WTC11 (cell line): ENCODE results near the gene EDN2. TPM values are rescaled to one million over a fixed set of nuclear protein-coding genes. Genes with fewer than 3 reads are reported as not detected.

ENCODE experiments used
- ATAC-seq: fragments of 200-7000 bp; cut with Tn5 transposase; 2 replicates; pipeline ENCODE4 v1.10.0; 2021; ENCODE audit warnings: mild to moderate bottlenecking, moderate library complexity
- CTCF ChIA-PET: fragments of 300-600 bp; sonication (Branson Sonifier 250); formaldehyde crosslinking; loops from one replicate; lab custom pipeline; 2021; ENCODE audit warnings: antibody characterized with exemption; lab: Charles Lee
- POLR2A ChIA-PET: fragments of 350-600 bp; sonication (Branson Sonifier 250); formaldehyde crosslinking; loops from one replicate; lab custom pipeline; 2021; ENCODE audit warnings: antibody characterized with exemption; lab: Charles Lee
- DNase-seq: peaks from one replicate; pipeline ENCODE4 v3.0.0; 2021; ENCODE audit warnings: low spot score
- H3K27ac Mint-ChIP-seq: 2 replicates; pipeline ENCODE4 v1.8.0; 2021; ENCODE audit warnings: mixed read lengths
- H3K27me3 Mint-ChIP-seq: 2 replicates; pipeline ENCODE4 v1.8.0; 2021; ENCODE audit warnings: low read depth, mild to moderate bottlenecking, moderate library complexity, mixed read lengths
- H3K36me3 Mint-ChIP-seq: 2 replicates; pipeline ENCODE4 v1.8.0; 2021; ENCODE audit warnings: mixed read lengths
- H3K4me1 Mint-ChIP-seq: 2 replicates; pipeline ENCODE4 v1.8.0; 2022; ENCODE audit warnings: mixed read lengths
- H3K4me3 Mint-ChIP-seq: 2 replicates; pipeline ENCODE4 v1.8.0; 2021; ENCODE audit warnings: mild to moderate bottlenecking, moderate library complexity, mixed read lengths
- H3K9me3 Mint-ChIP-seq: 2 replicates; pipeline ENCODE4 v1.8.0; 2021; ENCODE audit warnings: mixed read lengths
- CREM ChIP-seq: sonication (generic); formaldehyde crosslinking; IDR thresholded peaks from 2 replicates; pipeline ENCODE4 v1.8.1; 2022; ENCODE audit warnings: mild to moderate bottlenecking, missing genetic modification reagents, moderate library complexity
- ELF4 ChIP-seq: sonication (generic); formaldehyde crosslinking; IDR thresholded peaks from 2 replicates; pipeline ENCODE4 v1.8.1; 2022; ENCODE audit warnings: low read depth, mild to moderate bottlenecking, moderate library complexity, missing genetic modification reagents
- ETV6 ChIP-seq: sonication (generic); formaldehyde crosslinking; IDR thresholded peaks from 2 replicates; pipeline ENCODE4 v1.8.1; 2022; ENCODE audit warnings: mild to moderate bottlenecking, missing genetic modification reagents
- MXD4 ChIP-seq: fragments of 250-450 bp; sonication (Bioruptor Pico); IDR thresholded peaks from 2 replicates; pipeline ENCODE4 v1.8.0; 2021; ENCODE audit warnings: mild to moderate bottlenecking, moderate library complexity, borderline replicate concordance
- NFATC4 ChIP-seq: fragments of 250-450 bp; sonication (Bioruptor Pico); IDR thresholded peaks from 2 replicates; pipeline ENCODE4 v1.9.0; 2021; ENCODE audit warnings: mild to moderate bottlenecking
- NR3C1 ChIP-seq: sonication (generic); formaldehyde crosslinking; conservative IDR thresholded peaks from 2 replicates; pipeline ENCODE4 v1.8.1; 2023; ENCODE audit warnings: low read depth, mild to moderate bottlenecking, missing genetic modification reagents
- OVOL2 ChIP-seq: fragments of 250-450 bp; sonication (Bioruptor Pico); IDR thresholded peaks from 2 replicates; pipeline ENCODE4 v1.9.0; 2021; ENCODE audit warnings: mild to moderate bottlenecking, borderline replicate concordance
- SP1 ChIP-seq: sonication (generic); formaldehyde crosslinking; conservative IDR thresholded peaks from 2 replicates; pipeline ENCODE4 v1.8.1; 2022; ENCODE audit warnings: missing genetic modification reagents
- ZBTB21 ChIP-seq: sonication (generic); formaldehyde crosslinking; IDR thresholded peaks from 2 replicates; pipeline ENCODE4 v1.8.1; 2023; ENCODE audit warnings: mild to moderate bottlenecking, missing genetic modification reagents, borderline replicate concordance
- ZNF232 ChIP-seq: sonication (generic); formaldehyde crosslinking; IDR thresholded peaks from 2 replicates; pipeline ENCODE4 v1.8.0; 2022; ENCODE audit warnings: mild to moderate bottlenecking, missing genetic modification reagents
- ZNF263 ChIP-seq: sonication (generic); formaldehyde crosslinking; IDR thresholded peaks from 2 replicates; pipeline ENCODE4 v1.8.1; 2022; ENCODE audit warnings: low read depth, mild to moderate bottlenecking, moderate library complexity, missing genetic modification reagents
- ZNF423 ChIP-seq: fragments of 250-450 bp; sonication (Bioruptor Pico); IDR thresholded peaks from 2 replicates; pipeline ENCODE4 v2.1.2; 2022; ENCODE audit warnings: mild to moderate bottlenecking, moderate library complexity
- total RNA-seq: library from RNA; stranded (reverse); gene quantifications from 3 replicates; pipeline ENCODE4 v1.2.3, GENCODE V29; 2021
- TF ChIP-seq, protein P1 (sequence below): sonication (generic); formaldehyde crosslinking; IDR thresholded peaks from 2 replicates; pipeline ENCODE4 v1.8.1; 2023; ENCODE audit warnings: mild to moderate bottlenecking, missing genetic modification reagents
- TF ChIP-seq, protein P2 (sequence below): sonication (generic); formaldehyde crosslinking; IDR thresholded peaks from 2 replicates; pipeline ENCODE4 v1.8.1; 2022; ENCODE audit warnings: mild to moderate bottlenecking, moderate library complexity, missing genetic modification reagents
- TF ChIP-seq, protein P3 (sequence below): sonication (generic); formaldehyde crosslinking; IDR thresholded peaks from 2 replicates; pipeline ENCODE4 v1.8.0; 2023; ENCODE audit warnings: missing genetic modification reagents, mild to moderate bottlenecking, borderline replicate concordance
- TF ChIP-seq, protein P4 (sequence below): sonication (generic); formaldehyde crosslinking; IDR thresholded peaks from 2 replicates; pipeline ENCODE4 v1.8.1; 2023; ENCODE audit warnings: mild to moderate bottlenecking, missing genetic modification reagents, moderate library complexity
- TF ChIP-seq, protein P5 (sequence below): sonication (generic); formaldehyde crosslinking; IDR thresholded peaks from 2 replicates; pipeline ENCODE4 v1.8.0; 2022; ENCODE audit warnings: mild to moderate bottlenecking, missing genetic modification reagents
- TF ChIP-seq, protein P6 (sequence below): sonication (generic); formaldehyde crosslinking; IDR thresholded peaks from 2 replicates; pipeline ENCODE4 v1.8.0; 2022; ENCODE audit warnings: mild to moderate bottlenecking, missing genetic modification reagents

EDN2 gene
- total RNA-seq, 1 experiment from 2014 or later: 0.33 TPM

DNA sequence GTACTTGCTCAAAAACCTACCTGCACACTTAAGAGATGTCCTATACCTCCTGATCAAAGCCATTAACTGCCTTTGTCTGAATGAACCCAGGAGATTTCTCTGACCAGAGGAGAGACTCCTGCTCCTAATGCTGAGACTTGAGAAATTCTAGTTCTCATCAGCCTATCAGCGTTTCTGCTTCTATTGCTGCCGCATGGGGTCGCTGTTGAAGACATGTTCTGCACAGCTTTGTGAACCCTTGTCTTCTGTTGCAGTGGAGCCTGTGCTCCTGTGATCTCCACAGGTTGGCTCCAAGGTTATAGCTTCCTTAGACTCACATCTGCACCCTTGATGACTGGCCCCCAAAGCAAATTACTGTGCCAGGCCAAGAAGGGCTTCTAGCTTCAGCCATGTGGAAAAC is 40.2 kb downstream of the EDN2 start:
- DNase-seq (no peak), ATAC-seq (no peak)
- Mint-ChIP-seq H3K4me1 (no peaks in the 10 kb centered on the region; the same call in 1 of the 2 replicates), H3K36me3 (0 out of 2 replicates have a peak, but pooled peaks cover 4% of the 10 kb centered on the region), H3K9me3 (peaks cover 13% of the 10 kb centered on the region), H3K27me3 (no peaks in the 10 kb centered on the region), H3K27ac (no peak overlapping the region), H3K4me3 (no peak overlapping the region)
- CTCF ChIA-PET: interaction anchor here (0.6 to 1.3 kb wide), 6 partner anchors 21 to 130 kb away, joined by 3 to 4 read pairs (median 3); no protein-coding TSS in a partner anchor
- no peak for TF ChIP-seq ZNF232 (CRISPR knock-in tag)
- TF ChIP-seq, protein P1, sequence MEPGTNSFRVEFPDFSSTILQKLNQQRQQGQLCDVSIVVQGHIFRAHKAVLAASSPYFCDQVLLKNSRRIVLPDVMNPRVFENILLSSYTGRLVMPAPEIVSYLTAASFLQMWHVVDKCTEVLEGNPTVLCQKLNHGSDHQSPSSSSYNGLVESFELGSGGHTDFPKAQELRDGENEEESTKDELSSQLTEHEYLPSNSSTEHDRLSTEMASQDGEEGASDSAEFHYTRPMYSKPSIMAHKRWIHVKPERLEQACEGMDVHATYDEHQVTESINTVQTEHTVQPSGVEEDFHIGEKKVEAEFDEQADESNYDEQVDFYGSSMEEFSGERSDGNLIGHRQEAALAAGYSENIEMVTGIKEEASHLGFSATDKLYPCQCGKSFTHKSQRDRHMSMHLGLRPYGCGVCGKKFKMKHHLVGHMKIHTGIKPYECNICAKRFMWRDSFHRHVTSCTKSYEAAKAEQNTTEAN (CRISPR knock-in tag): no peak
- no peak for TF ChIP-seq OVOL2
- TF ChIP-seq NFATC4 (CRISPR knock-in tag): no peak
- TF ChIP-seq, protein P2, sequence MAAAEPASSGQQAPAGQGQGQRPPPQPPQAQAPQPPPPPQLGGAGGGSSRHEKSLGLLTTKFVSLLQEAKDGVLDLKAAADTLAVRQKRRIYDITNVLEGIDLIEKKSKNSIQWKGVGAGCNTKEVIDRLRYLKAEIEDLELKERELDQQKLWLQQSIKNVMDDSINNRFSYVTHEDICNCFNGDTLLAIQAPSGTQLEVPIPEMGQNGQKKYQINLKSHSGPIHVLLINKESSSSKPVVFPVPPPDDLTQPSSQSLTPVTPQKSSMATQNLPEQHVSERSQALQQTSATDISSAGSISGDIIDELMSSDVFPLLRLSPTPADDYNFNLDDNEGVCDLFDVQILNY (CRISPR knock-in tag): no peak
- TF ChIP-seq ELF4: no peak
- no peak for TF ChIP-seq ZBTB21 (CRISPR knock-in tag)
- TF ChIP-seq, protein P3, sequence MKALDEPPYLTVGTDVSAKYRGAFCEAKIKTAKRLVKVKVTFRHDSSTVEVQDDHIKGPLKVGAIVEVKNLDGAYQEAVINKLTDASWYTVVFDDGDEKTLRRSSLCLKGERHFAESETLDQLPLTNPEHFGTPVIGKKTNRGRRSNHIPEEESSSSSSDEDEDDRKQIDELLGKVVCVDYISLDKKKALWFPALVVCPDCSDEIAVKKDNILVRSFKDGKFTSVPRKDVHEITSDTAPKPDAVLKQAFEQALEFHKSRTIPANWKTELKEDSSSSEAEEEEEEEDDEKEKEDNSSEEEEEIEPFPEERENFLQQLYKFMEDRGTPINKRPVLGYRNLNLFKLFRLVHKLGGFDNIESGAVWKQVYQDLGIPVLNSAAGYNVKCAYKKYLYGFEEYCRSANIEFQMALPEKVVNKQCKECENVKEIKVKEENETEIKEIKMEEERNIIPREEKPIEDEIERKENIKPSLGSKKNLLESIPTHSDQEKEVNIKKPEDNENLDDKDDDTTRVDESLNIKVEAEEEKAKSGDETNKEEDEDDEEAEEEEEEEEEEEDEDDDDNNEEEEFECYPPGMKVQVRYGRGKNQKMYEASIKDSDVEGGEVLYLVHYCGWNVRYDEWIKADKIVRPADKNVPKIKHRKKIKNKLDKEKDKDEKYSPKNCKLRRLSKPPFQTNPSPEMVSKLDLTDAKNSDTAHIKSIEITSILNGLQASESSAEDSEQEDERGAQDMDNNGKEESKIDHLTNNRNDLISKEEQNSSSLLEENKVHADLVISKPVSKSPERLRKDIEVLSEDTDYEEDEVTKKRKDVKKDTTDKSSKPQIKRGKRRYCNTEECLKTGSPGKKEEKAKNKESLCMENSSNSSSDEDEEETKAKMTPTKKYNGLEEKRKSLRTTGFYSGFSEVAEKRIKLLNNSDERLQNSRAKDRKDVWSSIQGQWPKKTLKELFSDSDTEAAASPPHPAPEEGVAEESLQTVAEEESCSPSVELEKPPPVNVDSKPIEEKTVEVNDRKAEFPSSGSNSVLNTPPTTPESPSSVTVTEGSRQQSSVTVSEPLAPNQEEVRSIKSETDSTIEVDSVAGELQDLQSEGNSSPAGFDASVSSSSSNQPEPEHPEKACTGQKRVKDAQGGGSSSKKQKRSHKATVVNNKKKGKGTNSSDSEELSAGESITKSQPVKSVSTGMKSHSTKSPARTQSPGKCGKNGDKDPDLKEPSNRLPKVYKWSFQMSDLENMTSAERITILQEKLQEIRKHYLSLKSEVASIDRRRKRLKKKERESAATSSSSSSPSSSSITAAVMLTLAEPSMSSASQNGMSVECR (CRISPR knock-in tag): no peak
- no peak for TF ChIP-seq ZNF423 (CRISPR knock-in tag)
- TF ChIP-seq, protein P4, sequence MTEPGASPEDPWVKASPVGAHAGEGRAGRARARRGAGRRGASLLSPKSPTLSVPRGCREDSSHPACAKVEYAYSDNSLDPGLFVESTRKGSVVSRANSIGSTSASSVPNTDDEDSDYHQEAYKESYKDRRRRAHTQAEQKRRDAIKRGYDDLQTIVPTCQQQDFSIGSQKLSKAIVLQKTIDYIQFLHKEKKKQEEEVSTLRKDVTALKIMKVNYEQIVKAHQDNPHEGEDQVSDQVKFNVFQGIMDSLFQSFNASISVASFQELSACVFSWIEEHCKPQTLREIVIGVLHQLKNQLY (CRISPR knock-in tag): no peak
- no peak for TF ChIP-seq CREM
- TF ChIP-seq, protein P5, sequence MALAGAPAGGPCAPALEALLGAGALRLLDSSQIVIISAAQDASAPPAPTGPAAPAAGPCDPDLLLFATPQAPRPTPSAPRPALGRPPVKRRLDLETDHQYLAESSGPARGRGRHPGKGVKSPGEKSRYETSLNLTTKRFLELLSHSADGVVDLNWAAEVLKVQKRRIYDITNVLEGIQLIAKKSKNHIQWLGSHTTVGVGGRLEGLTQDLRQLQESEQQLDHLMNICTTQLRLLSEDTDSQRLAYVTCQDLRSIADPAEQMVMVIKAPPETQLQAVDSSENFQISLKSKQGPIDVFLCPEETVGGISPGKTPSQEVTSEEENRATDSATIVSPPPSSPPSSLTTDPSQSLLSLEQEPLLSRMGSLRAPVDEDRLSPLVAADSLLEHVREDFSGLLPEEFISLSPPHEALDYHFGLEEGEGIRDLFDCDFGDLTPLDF: no peak
- TF ChIP-seq ETV6 (CRISPR knock-in tag): no peak
- no peak for TF ChIP-seq SP1 (CRISPR knock-in tag)
- no peak for TF ChIP-seq MXD4 (CRISPR knock-in tag)
- TF ChIP-seq, protein P6, sequence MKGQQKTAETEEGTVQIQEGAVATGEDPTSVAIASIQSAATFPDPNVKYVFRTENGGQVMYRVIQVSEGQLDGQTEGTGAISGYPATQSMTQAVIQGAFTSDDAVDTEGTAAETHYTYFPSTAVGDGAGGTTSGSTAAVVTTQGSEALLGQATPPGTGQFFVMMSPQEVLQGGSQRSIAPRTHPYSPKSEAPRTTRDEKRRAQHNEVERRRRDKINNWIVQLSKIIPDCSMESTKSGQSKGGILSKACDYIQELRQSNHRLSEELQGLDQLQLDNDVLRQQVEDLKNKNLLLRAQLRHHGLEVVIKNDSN (CRISPR knock-in tag): no peak
- TF ChIP-seq NR3C1 (CRISPR knock-in tag): no peak
- no peak for TF ChIP-seq ZNF263 (CRISPR knock-in tag)
- POLR2A ChIA-PET: no interaction called here
